K562 (cell line): ENCODE measurements around the gene FILIP1L. TPM values are rescaled to one million over a fixed set of nuclear protein-coding genes. Genes with fewer than 3 reads are reported as not detected.

Source experiments
- ARID2 ChIP-seq: fragments of 450-650 bp; IDR thresholded peaks from 2 replicates; pipeline ENCODE4 v1.6.1; 2017; ENCODE audit warnings: antibody characterized with exemption, mild to moderate bottlenecking
- CREM ChIP-seq: IDR thresholded peaks from 2 replicates; pipeline ENCODE4 v1.6.1; 2014; ENCODE audit warnings: antibody characterized with exemption, low read depth
- KDM2B ChIP-seq: fragments of 250-450 bp; sonication (Bioruptor Pico); IDR thresholded peaks from 2 replicates; pipeline ENCODE4 v1.8.0; 2021; ENCODE audit warnings: mild to moderate bottlenecking, moderate library complexity
- KDM4B ChIP-seq, 2 experiments: fragments of 450-650 bp in 1 of 2; sonication (generic) in 1 of 2; IDR thresholded peaks; 2 replicates each; pipeline ENCODE4 v1.6.1; 2016 to 2017; ENCODE audit warnings: borderline replicate concordance in 2 of 2, antibody characterized with exemption in 1 of 2, low read depth in 1 of 2, mild to moderate bottlenecking in 1 of 2
- KDM5B ChIP-seq: fragments of 200-600 bp; sonication (generic); IDR thresholded peaks from 2 replicates; pipeline ENCODE4 v1.6.1; 2012; ENCODE audit warnings: low read depth, mild to moderate bottlenecking, moderate library complexity, low read length, control low read depth, inconsistent platforms; ENCODE audit not compliant: insufficient replicate concordance
- KLF1 ChIP-seq: fragments of 450-650 bp; IDR thresholded peaks from 2 replicates; pipeline ENCODE4 v1.6.1; 2016; ENCODE audit warnings: missing genetic modification characterization, missing compliant biosample characterization
- PURB ChIP-seq: sonication (generic); formaldehyde crosslinking; IDR thresholded peaks from 2 replicates; pipeline ENCODE4 v1.9.0; 2021; ENCODE audit warnings: low read depth, mild to moderate bottlenecking, missing genetic modification reagents
- RFX5 ChIP-seq: IDR thresholded peaks from 2 replicates; pipeline ENCODE4 v1.6.1; 2011; ENCODE audit warnings: low read depth, mild to moderate bottlenecking, improper control_type of control experiment, low read length
- RUNX1 ChIP-seq: sonication (generic); IDR thresholded peaks from 2 replicates; pipeline ENCODE4 v1.6.1; 2016; ENCODE audit warnings: antibody characterized with exemption, low read depth
- SMARCA4 ChIP-seq: fragments of 450-650 bp; IDR thresholded peaks from 2 replicates; pipeline ENCODE4 v1.6.1; 2016
- TEAD2 ChIP-seq: fragments of 450-650 bp; IDR thresholded peaks from 2 replicates; pipeline ENCODE4 v1.6.1; 2016; ENCODE audit warnings: missing genetic modification characterization, control low read depth, missing compliant biosample characterization
- TFAP4 ChIP-seq: sonication (generic); formaldehyde crosslinking; IDR thresholded peaks from 2 replicates; pipeline ENCODE4 v1.8.0; 2022; ENCODE audit warnings: missing genetic modification reagents, mild to moderate bottlenecking, moderate library complexity, borderline replicate concordance
- ZBTB2 ChIP-seq: fragments of 450-650 bp; IDR thresholded peaks from 2 replicates; pipeline ENCODE4 v1.6.1; 2016; ENCODE audit warnings: antibody characterized with exemption
- ZNF224 ChIP-seq: sonication (generic); formaldehyde crosslinking; IDR thresholded peaks from 2 replicates; pipeline ENCODE4 v1.8.0; 2022; ENCODE audit warnings: mild to moderate bottlenecking, missing genetic modification reagents
- ZNF507 ChIP-seq: conservative IDR thresholded peaks from 2 replicates; pipeline ENCODE4 v1.6.1; 2017; ENCODE audit warnings: missing genetic modification characterization, missing compliant biosample characterization
- ZNF766 ChIP-seq: fragments of 200-800 bp; sonication (Bioruptor generic); conservative IDR thresholded peaks from 2 replicates; pipeline ENCODE4 v1.6.1; 2016; ENCODE audit warnings: missing genetic modification characterization, missing compliant biosample characterization
- polyA plus RNA-seq, 8 experiments: library from polyadenylated mRNA; depleted of rRNA in 4 of 8; stranded (reverse) in 5 of 8; unstranded in 3 of 8; fragments of >200 nt; fragmentation: Nextera tagmentation in 2 of 8; fragmentation: Illumina TruSeq in 1 of 8; extraction: Ambion mirVana in 2 of 8; extraction: Trizol in 1 of 8; gene quantifications; 2 replicates each; pipeline versions ENCODE4 v1.2.1 to v1.2.3, GENCODE V29; 2011 to 2014; ENCODE audit warnings: inconsistent platforms in 1 of 8, missing spikeins in 1 of 8
- total RNA-seq, 7 experiments: library from RNA; depleted of rRNA in 6 of 7; stranded (reverse); fragments of >200 nt in 6 of 7; fragmentation: Illumina TruSeq in 2 of 7; extraction: Trizol in 2 of 7; gene quantifications; 2 replicates each; pipeline versions ENCODE4 v1.2.1 to v1.2.3, GENCODE V29; 2011 to 2021; ENCODE audit warnings: low replicate concordance in 1 of 7
- TF ChIP-seq, protein P1 (sequence below): sonication (generic); formaldehyde crosslinking; IDR thresholded peaks from 2 replicates; pipeline ENCODE4 v1.5.0; 2020; ENCODE audit warnings: missing genetic modification reagents
- TF ChIP-seq, protein P2 (sequence below), 3 experiments: IDR thresholded peaks in 2 of 3; conservative IDR thresholded peaks in 1 of 3; 2 replicates each; pipeline ENCODE4 v1.5.1; 2011 to 2012; ENCODE audit warnings: low read length in 3 of 3, mild to moderate bottlenecking in 3 of 3, control low read depth in 2 of 3, improper control_type of control experiment in 1 of 3, inconsistent platforms in 1 of 3, low read depth in 1 of 3, mixed read lengths in 1 of 3, moderate library complexity in 1 of 3; ENCODE audit not compliant: insufficient read depth in 2 of 3
- TF ChIP-seq, protein P3 (sequence below): fragments of 250-450 bp; sonication (Bioruptor Pico); IDR thresholded peaks from 2 replicates; pipeline ENCODE4 v1.4.0; 2020; ENCODE audit warnings: mild to moderate bottlenecking, moderate library complexity

FILIP1L gene
- total and polyA plus RNA-seq, 9 of the 15 experiments (the other 6 are each of a cell fraction or from before 2014, with no cell fraction given): 0.50 to 2.1 (median 1.1) TPM

GRCh38 chr3:99817437-99818240, 296.7 kb downstream of the FILIP1L start, which contains the start of gene CMSS1 (continued):
- TF ChIP-seq PURB (CRISPR knock-in tag) (no peak), ZNF507 (tag) (no peak), TEAD2 (no peak), CREM (peak; percentile 96), SMARCA4 (no peak), ZNF766 (CRISPR knock-in tag) (no peak), KDM5B (peak; percentile 74), RFX5 (no peak), RUNX1 (no peak), ZNF224 (CRISPR knock-in tag) (no peak), ARID2 (no peak), ZBTB2 (peak; percentile 59; the same call in 1 of the 2 replicates), TFAP4 (CRISPR knock-in tag) (peak; percentile 91), KLF1 (tag) (0 out of 2 replicates have a peak, but pooled peaks have one; percentile 38), KDM4B (IDR thresholded peaks at IDR 0.05; ENCODE audit: borderline replicate concordance in 2 of 2, low read depth in 1 of 2) (no peak), KDM2B (CRISPR knock-in tag) (no peak)
- TF ChIP-seq, protein P1, sequence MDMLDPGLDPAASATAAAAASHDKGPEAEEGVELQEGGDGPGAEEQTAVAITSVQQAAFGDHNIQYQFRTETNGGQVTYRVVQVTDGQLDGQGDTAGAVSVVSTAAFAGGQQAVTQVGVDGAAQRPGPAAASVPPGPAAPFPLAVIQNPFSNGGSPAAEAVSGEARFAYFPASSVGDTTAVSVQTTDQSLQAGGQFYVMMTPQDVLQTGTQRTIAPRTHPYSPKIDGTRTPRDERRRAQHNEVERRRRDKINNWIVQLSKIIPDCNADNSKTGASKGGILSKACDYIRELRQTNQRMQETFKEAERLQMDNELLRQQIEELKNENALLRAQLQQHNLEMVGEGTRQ: no peak
- TF ChIP-seq, protein P2, sequence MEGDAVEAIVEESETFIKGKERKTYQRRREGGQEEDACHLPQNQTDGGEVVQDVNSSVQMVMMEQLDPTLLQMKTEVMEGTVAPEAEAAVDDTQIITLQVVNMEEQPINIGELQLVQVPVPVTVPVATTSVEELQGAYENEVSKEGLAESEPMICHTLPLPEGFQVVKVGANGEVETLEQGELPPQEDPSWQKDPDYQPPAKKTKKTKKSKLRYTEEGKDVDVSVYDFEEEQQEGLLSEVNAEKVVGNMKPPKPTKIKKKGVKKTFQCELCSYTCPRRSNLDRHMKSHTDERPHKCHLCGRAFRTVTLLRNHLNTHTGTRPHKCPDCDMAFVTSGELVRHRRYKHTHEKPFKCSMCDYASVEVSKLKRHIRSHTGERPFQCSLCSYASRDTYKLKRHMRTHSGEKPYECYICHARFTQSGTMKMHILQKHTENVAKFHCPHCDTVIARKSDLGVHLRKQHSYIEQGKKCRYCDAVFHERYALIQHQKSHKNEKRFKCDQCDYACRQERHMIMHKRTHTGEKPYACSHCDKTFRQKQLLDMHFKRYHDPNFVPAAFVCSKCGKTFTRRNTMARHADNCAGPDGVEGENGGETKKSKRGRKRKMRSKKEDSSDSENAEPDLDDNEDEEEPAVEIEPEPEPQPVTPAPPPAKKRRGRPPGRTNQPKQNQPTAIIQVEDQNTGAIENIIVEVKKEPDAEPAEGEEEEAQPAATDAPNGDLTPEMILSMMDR (IDR thresholded peaks at IDR 0.05 in 2 of 3, conservative IDR thresholded peaks at IDR 0.05 in 1 of 3; ENCODE audit: insufficient read depth in 2 of 3, low read depth in 1 of 3, low read length in 3 of 3): 0 out of 6 replicates have a peak, but pooled peaks of 2 of the 3 experiments have one; percentile 9 to 15
- TF ChIP-seq, protein P3, sequence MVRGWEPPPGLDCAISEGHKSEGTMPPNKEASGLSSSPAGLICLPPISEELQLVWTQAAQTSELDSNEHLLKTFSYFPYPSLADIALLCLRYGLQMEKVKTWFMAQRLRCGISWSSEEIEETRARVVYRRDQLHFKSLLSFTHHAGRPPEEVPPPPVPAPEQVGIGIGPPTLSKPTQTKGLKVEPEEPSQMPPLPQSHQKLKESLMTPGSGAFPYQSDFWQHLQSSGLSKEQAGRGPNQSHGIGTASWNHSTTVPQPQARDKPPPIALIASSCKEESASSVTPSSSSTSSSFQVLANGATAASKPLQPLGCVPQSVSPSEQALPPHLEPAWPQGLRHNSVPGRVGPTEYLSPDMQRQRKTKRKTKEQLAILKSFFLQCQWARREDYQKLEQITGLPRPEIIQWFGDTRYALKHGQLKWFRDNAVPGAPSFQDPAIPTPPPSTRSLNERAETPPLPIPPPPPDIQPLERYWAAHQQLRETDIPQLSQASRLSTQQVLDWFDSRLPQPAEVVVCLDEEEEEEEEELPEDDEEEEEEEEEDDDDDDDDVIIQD (CRISPR knock-in tag): no peak
